Measurements from ENCODE around the gene MAPK12. TPM values are rescaled to one million over a fixed set of nuclear protein-coding genes. Genes with fewer than 3 reads are reported as not detected.

The MAPK12 gene
- total RNA-seq, 1 donor: 0.73 TPM

- peaks cover 68% of the 10 kb centered on the region for H3K4me1 ChIP-seq (ENCODE audit: insufficient read depth, low read length)
These were observed 42.0 kb upstream of the MAPK12 start for GRCh38 chr22:50303515-50303847.

GRCh38 chr22:50302564-50302963, 41.1 kb upstream of the MAPK12 start:
- H3K4me1 ChIP-seq (ENCODE audit: insufficient read depth, low read length): peaks cover 61% of the 10 kb centered on the region
- H3K9me3 ChIP-seq (ENCODE audit: low read depth, low read length): no peaks in the 10 kb centered on the region
- H3K27me3 ChIP-seq (ENCODE audit: insufficient read depth, low read length): no peaks in the 10 kb centered on the region
- H3K4me3 ChIP-seq (ENCODE audit: low read length): no peak overlapping the region

More at GRCh38 chr22:50303515-50303847, 42.0 kb upstream of the MAPK12 start:
- Histone ChIP-seq H3K9me3 (ENCODE audit: low read depth, low read length) (no peaks in the 10 kb centered on the region), H3K27me3 (ENCODE audit: insufficient read depth, low read length) (no peaks in the 10 kb centered on the region), H3K4me3 (ENCODE audit: low read length) (no peak overlapping the region)

GRCh38 chr22:50302041-50302541, 40.6 kb upstream of the MAPK12 start:
- Histone ChIP-seq H3K9me3 (ENCODE audit: low read depth, low read length) (no peaks in the 10 kb centered on the region), H3K4me1 (ENCODE audit: insufficient read depth, low read length) (peaks cover 61% of the 10 kb centered on the region), H3K27me3 (ENCODE audit: insufficient read depth, low read length) (no peaks in the 10 kb centered on the region), H3K4me3 (ENCODE audit: low read length) (no peak overlapping the region)

GRCh38 chr22:50301581-50301991, 40.1 kb upstream of the MAPK12 start:
- no peaks in the 10 kb centered on the region for H3K9me3 ChIP-seq (ENCODE audit: low read depth, low read length)
- no peaks in the 10 kb centered on the region for H3K27me3 ChIP-seq (ENCODE audit: insufficient read depth, low read length)
- H3K4me3 ChIP-seq (ENCODE audit: low read length): no peak overlapping the region
- H3K4me1 ChIP-seq (ENCODE audit: insufficient read depth, low read length): peaks cover 61% of the 10 kb centered on the region

GRCh38 chr22:50300620-50301257, 39.3 kb upstream of the MAPK12 start:
- Histone ChIP-seq H3K4me3 (ENCODE audit: low read length) (no peak overlapping the region), H3K4me1 (ENCODE audit: insufficient read depth, low read length) (peaks cover 54% of the 10 kb centered on the region)

GRCh38 chr22:50299785-50300619, 38.5 kb upstream of the MAPK12 start:
- no peak overlapping the region for H3K4me3 ChIP-seq (ENCODE audit: low read length)
- H3K4me1 ChIP-seq (ENCODE audit: insufficient read depth, low read length): peaks cover 48% of the 10 kb centered on the region
- H3K27me3 ChIP-seq (ENCODE audit: insufficient read depth, low read length): no peaks in the 10 kb centered on the region
- no peaks in the 10 kb centered on the region for H3K9me3 ChIP-seq (ENCODE audit: low read depth, low read length)

More at GRCh38 chr22:50300620-50301257, 39.3 kb upstream of the MAPK12 start:
- no peaks in the 10 kb centered on the region for H3K27me3 ChIP-seq (ENCODE audit: insufficient read depth, low read length)
- no peaks in the 10 kb centered on the region for H3K9me3 ChIP-seq (ENCODE audit: low read depth, low read length)

GRCh38 chr22:50298937-50299784, 37.7 kb upstream of the MAPK12 start:
- Histone ChIP-seq H3K9me3 (ENCODE audit: low read depth, low read length) (no peaks in the 10 kb centered on the region), H3K4me3 (ENCODE audit: low read length) (no peak overlapping the region), H3K4me1 (ENCODE audit: insufficient read depth, low read length) (peaks cover 48% of the 10 kb centered on the region), H3K27me3 (ENCODE audit: insufficient read depth, low read length) (no peaks in the 10 kb centered on the region)

GRCh38 chr22:50298266-50298637, 36.8 kb upstream of the MAPK12 start:
- Histone ChIP-seq H3K9me3 (ENCODE audit: low read depth, low read length) (no peaks in the 10 kb centered on the region), H3K27me3 (ENCODE audit: insufficient read depth, low read length) (no peaks in the 10 kb centered on the region), H3K4me3 (ENCODE audit: low read length) (no peak overlapping the region), H3K4me1 (ENCODE audit: insufficient read depth, low read length) (peaks cover 45% of the 10 kb centered on the region)

- Histone ChIP-seq H3K27me3 (ENCODE audit: insufficient read depth, low read length) (no peaks in the 10 kb centered on the region), H3K4me1 (ENCODE audit: insufficient read depth, low read length) (peaks cover 43% of the 10 kb centered on the region), H3K9me3 (ENCODE audit: low read depth, low read length) (no peaks in the 10 kb centered on the region), H3K4me3 (ENCODE audit: low read length) (no peak overlapping the region)
These were observed 36.2 kb upstream of the MAPK12 start for GRCh38 chr22:50297510-50298265.

- peaks cover 41% of the 10 kb centered on the region for H3K4me1 ChIP-seq (ENCODE audit: insufficient read depth, low read length)
- no peaks in the 10 kb centered on the region for H3K9me3 ChIP-seq (ENCODE audit: low read depth, low read length)
- H3K27me3 ChIP-seq (ENCODE audit: insufficient read depth, low read length): no peaks in the 10 kb centered on the region
- no peak overlapping the region for H3K4me3 ChIP-seq (ENCODE audit: low read length)
These were observed 35.4 kb upstream of the MAPK12 start for GRCh38 chr22:50296658-50297490.

- H3K4me1 ChIP-seq (ENCODE audit: insufficient read depth, low read length): peaks cover 31% of the 10 kb centered on the region
- H3K27me3 ChIP-seq (ENCODE audit: insufficient read depth, low read length): no peaks in the 10 kb centered on the region
- no peak overlapping the region for H3K4me3 ChIP-seq (ENCODE audit: low read length)
- H3K9me3 ChIP-seq (ENCODE audit: low read depth, low read length): no peaks in the 10 kb centered on the region
These were observed 32.8 kb upstream of the MAPK12 start for GRCh38 chr22:50294319-50294656.

- H3K4me3 ChIP-seq (ENCODE audit: low read length): no peak overlapping the region
- no peaks in the 10 kb centered on the region for H3K27me3 ChIP-seq (ENCODE audit: insufficient read depth, low read length)
- H3K4me1 ChIP-seq (ENCODE audit: insufficient read depth, low read length): peaks cover 31% of the 10 kb centered on the region
- H3K9me3 ChIP-seq (ENCODE audit: low read depth, low read length): no peaks in the 10 kb centered on the region
These were observed 32.2 kb upstream of the MAPK12 start for GRCh38 chr22:50293441-50294318.

Data from mononuclear cell (primary cell).